Limb (tissue), 2 donors: Measurements from ENCODE around the gene NR1I3.
"Not testable (repeated sequence)": the region's sequence is repeated elsewhere in the genome, so short reads cannot be mapped to it uniquely, and the experiment has no call there.

Experiments
- DNase-seq, 2 donors: peaks; one replicate each; pipeline ENCODE4 v3.0.0-alpha.2; 2016; ENCODE audit errors: extremely low spot score in 2 of 2

NR1I3 gene

GRCh38 chr1:161250829-161251228 lies 12.8 kb upstream of the NR1I3 start:
- DNase-seq: no peak

GRCh38 chr1:161250100-161250499 lies 12.1 kb upstream of the NR1I3 start:
- DNase-seq: not testable (repeated sequence)

GRCh38 chr1:161244888-161245287 lies 6.9 kb upstream of the NR1I3 start:
- DNase-seq: no peak

- no peak for DNase-seq
These were observed 4.3 kb upstream of the NR1I3 start for GRCh38 chr1:161242313-161242712.

- no peak for DNase-seq
These were observed 3.7 kb upstream of the NR1I3 start for GRCh38 chr1:161241682-161242081.

GRCh38 chr1:161235957-161236775 lies 1.8 kb downstream of the NR1I3 start:
- DNase-seq: no peak

GRCh38 chr1:161233102-161233501 lies 4.9 kb downstream of the NR1I3 start:
- no peak for DNase-seq

GRCh38 chr1:161230762-161231161 lies 7.2 kb downstream of the NR1I3 start:
- no peak for DNase-seq

- DNase-seq: no peak
These were observed 8.1 kb downstream of the NR1I3 start for GRCh38 chr1:161229896-161230295.

GRCh38 chr1:161228032-161228431 lies 10.0 kb downstream of the NR1I3 start:
- no peak for DNase-seq

- DNase-seq: peak; percentile 76 to 85
These were observed 10.7 kb downstream of the NR1I3 start for GRCh38 chr1:161227196-161227871.

- DNase-seq: no peak
These were observed 11.2 kb downstream of the NR1I3 start for GRCh38 chr1:161226759-161227158.

GRCh38 chr1:161226320-161226711 lies 11.7 kb downstream of the NR1I3 start:
- no peak for DNase-seq

- DNase-seq: peak; percentile 87 to 92
These were observed 12.3 kb downstream of the NR1I3 start, which contains the start of gene TOMM40L for GRCh38 chr1:161225534-161226319. Gene TOMM40L, plus strand, starts transcription at chr1:161226060. Its CDS starts 430 bp downstream, at chr1:161226490.

- no peak for DNase-seq
These were observed 12.8 kb downstream of the NR1I3 start for GRCh38 chr1:161225178-161225533.

- not testable (repeated sequence) for DNase-seq
These were observed 13.3 kb downstream of the NR1I3 start for GRCh38 chr1:161224695-161225087.

- DNase-seq: no peak
These were observed 14.0 kb downstream of the NR1I3 start for GRCh38 chr1:161223805-161224694.

- DNase-seq: no peak
These were observed 15.6 kb downstream of the NR1I3 start for GRCh38 chr1:161222175-161223019.

GRCh38 chr1:161220002-161220401 lies 18.0 kb downstream of the NR1I3 start:
- no peak for DNase-seq
